ENCODE data around the gene HERPUD2.
"Not testable (repeated sequence)": the region's sequence is repeated elsewhere in the genome, so short reads cannot be mapped to it uniquely, and the experiment has no call there.

HERPUD2 gene

GRCh38 chr7:35599061-35599460, 95.9 kb downstream of the HERPUD2 start:
- intact Hi-C loops (cut with micrococcal nuclease) = no loop called here
- H3K36me3 Mint-ChIP-seq (ENCODE audit: low read depth) = no peaks in the 10 kb centered on the region
- no peak overlapping the region for H3K4me3 Mint-ChIP-seq

GRCh38 chr7:35596061-35596460, 98.9 kb downstream of the HERPUD2 start:
- H3K9me3 Mint-ChIP-seq = no peaks in the 10 kb centered on the region
- H3K4me1 Mint-ChIP-seq (ENCODE audit: low read depth) = peaks cover 16% of the 10 kb centered on the region
- no peak overlapping the region for H3K27ac Mint-ChIP-seq
- H3K36me3 Mint-ChIP-seq (ENCODE audit: low read depth) = no peaks in the 10 kb centered on the region
- no peak overlapping the region for H3K4me3 Mint-ChIP-seq
- intact Hi-C loops (cut with micrococcal nuclease) = no loop called here
- H3K27me3 Mint-ChIP-seq = no peaks in the 10 kb centered on the region

More at GRCh38 chr7:35599061-35599460, 95.9 kb downstream of the HERPUD2 start:
- no peak overlapping the region for H3K27ac Mint-ChIP-seq
- H3K27me3 Mint-ChIP-seq = no peaks in the 10 kb centered on the region
- H3K9me3 Mint-ChIP-seq = no peaks in the 10 kb centered on the region
- H3K4me1 Mint-ChIP-seq (ENCODE audit: low read depth) = peaks cover 16% of the 10 kb centered on the region

GRCh38 chr7:35593899-35594298, 101.0 kb downstream of the HERPUD2 start:
- H3K4me3 Mint-ChIP-seq = no peak overlapping the region
- H3K27me3 Mint-ChIP-seq = peaks cover 7% of the 10 kb centered on the region
- intact Hi-C loops (cut with micrococcal nuclease) = no loop called here

GRCh38 chr7:35588647-35589046, 106.3 kb downstream of the HERPUD2 start:
- no peak overlapping the region for H3K4me3 Mint-ChIP-seq
- no peak overlapping the region for H3K27ac Mint-ChIP-seq
- peaks cover 20% of the 10 kb centered on the region for H3K27me3 Mint-ChIP-seq
- intact Hi-C loops (cut with micrococcal nuclease) = no loop called here
- no peaks in the 10 kb centered on the region for H3K9me3 Mint-ChIP-seq
- no peaks in the 10 kb centered on the region for H3K36me3 Mint-ChIP-seq (ENCODE audit: low read depth)
- H3K4me1 Mint-ChIP-seq (ENCODE audit: low read depth) = no peaks in the 10 kb centered on the region

More at GRCh38 chr7:35593899-35594298, 101.0 kb downstream of the HERPUD2 start:
- Mint-ChIP-seq H3K36me3 (ENCODE audit: low read depth) (no peaks in the 10 kb centered on the region), H3K4me1 (ENCODE audit: low read depth) (peaks cover 11% of the 10 kb centered on the region), H3K27ac (no peak overlapping the region), H3K9me3 (no peaks in the 10 kb centered on the region)

GRCh38 chr7:35584990-35585389, 109.9 kb downstream of the HERPUD2 start:
- H3K27ac Mint-ChIP-seq = no peak overlapping the region
- H3K36me3 Mint-ChIP-seq (ENCODE audit: low read depth) = no peaks in the 10 kb centered on the region
- peaks cover 20% of the 10 kb centered on the region for H3K27me3 Mint-ChIP-seq
- intact Hi-C loops (cut with micrococcal nuclease) = no loop called here
- H3K9me3 Mint-ChIP-seq = no peaks in the 10 kb centered on the region
- no peak overlapping the region for H3K4me3 Mint-ChIP-seq
- H3K4me1 Mint-ChIP-seq (ENCODE audit: low read depth) = no peaks in the 10 kb centered on the region

GRCh38 chr7:35584533-35584932, 110.4 kb downstream of the HERPUD2 start:
- H3K4me1 Mint-ChIP-seq (ENCODE audit: low read depth); intact Hi-C loops (cut with micrococcal nuclease); H3K9me3 Mint-ChIP-seq; H3K27ac Mint-ChIP-seq; H3K36me3 Mint-ChIP-seq (ENCODE audit: low read depth); H3K4me3 Mint-ChIP-seq: not testable (repeated sequence)
- H3K27me3 Mint-ChIP-seq = peaks cover 18% of the 10 kb centered on the region

All from dendritic cell treated with granulocyte-macrophage colony-stimulating factor and Interleukin-4, amounts not matched to agents 40 ng/mL and 50 ng/mL, for 4 days (primary cell).